Peyer's patch (tissue), 4 donors: ENCODE data around the gene PBX1.

Experiments used
- CTCF ChIP-seq, 6 experiments: fragments of 450-650 bp in 4 of 6; fragments of 200-600 bp in 2 of 6; sonication (generic) in 1 of 6; IDR thresholded peaks; one replicate each; pipeline ENCODE4 v1.5.1; 2017 to 2019; ENCODE audit warnings: antibody characterized with exemption in 6 of 6, mild to moderate bottlenecking in 3 of 6, moderate library complexity in 1 of 6
- POLR2A ChIP-seq, 2 donors: fragments of 450-650 bp; IDR thresholded peaks; one replicate each; pipeline ENCODE4 v1.5.1; 2017; ENCODE audit warnings: antibody characterized with exemption in 2 of 2, mild to moderate bottlenecking in 2 of 2, moderate library complexity in 2 of 2

- TF ChIP-seq POLR2A (IDR thresholded peaks at IDR 0.05) (no peak), CTCF (IDR thresholded peaks at IDR 0.05) (no peak)
Measured at GRCh38 chr1:164631751-164632150, 72.8 kb downstream of the PBX1 start.
